Stimulated activated CD8-positive, alpha-beta memory T cell treated with anti-CD3 and anti-CD28 coated beads, Interleukin-15, amount 100 ng/mL, for 24 hours (primary cell): Measurements from ENCODE around the gene KIAA1671.

Experiments
- DNase-seq: peaks from one replicate; pipeline ENCODE4 v3.0.0-alpha.2; 2020; ENCODE audit warnings: low read depth

KIAA1671 gene

DNA sequence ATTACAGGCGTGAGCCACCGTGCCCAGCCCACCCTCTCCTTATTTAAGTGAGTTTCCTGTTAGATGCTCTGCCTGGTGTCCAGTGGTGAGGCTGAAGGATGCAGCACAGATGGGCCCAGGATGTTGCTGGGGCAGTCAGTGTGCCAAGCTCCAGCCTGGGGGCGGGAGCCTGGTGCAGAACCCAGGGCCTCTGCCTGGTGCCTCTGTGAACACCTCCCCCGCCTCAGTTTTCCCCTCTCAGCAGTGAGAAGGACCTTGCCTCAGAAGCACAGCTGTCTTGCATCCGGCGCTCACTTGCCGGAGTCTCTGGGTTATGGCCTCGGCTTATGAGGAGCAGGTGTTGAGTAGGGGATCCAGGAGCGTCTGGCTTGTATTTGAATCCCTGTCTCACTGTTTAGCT, 116.2 kb downstream of the KIAA1671 start:
- DNase-seq, result no peak

DNA sequence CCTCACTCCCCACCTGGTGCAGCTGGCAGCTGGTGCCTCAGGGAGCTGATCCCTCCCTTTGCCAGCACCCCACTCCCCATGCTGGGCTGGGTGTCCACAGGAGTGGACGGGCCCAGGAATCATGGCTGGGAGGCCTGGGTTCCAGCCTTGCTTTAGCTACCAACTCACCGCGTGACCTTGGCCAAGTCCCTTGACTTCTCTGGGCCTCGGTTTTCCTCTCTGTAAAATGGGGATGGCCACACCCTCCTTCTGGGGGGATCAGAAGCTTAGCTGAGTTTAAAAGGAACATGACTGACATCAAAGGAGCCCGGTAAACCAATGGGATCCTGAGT, 116.9 kb downstream of the KIAA1671 start:
- no peak for DNase-seq

GRCh38 chr22:25069758-25070481, 117.4 kb downstream of the KIAA1671 start:
- DNase-seq, result no peak

- DNase-seq, result no peak
Observed at GRCh38 chr22:25070956-25071355, 118.4 kb downstream of the KIAA1671 start.

DNA sequence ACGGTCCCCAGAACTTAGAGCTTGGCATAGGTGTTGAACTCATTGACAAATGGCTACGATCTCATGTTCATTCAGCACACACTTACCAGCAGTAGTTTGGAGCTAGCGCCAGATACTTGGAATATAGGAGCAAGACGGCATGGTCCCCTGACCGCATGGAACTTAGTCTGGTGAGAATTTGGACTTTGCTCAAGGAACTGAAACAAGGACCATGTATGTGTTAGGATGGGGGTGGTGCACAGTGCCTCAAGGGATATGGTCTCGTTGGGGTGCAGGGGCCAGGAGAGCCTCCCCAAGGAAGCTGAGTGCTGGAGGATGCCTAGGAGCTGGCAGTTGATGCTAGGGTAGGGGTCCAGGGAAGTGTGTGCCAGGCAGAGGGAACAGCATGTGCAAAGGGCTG, 119.2 kb downstream of the KIAA1671 start:
- no peak for DNase-seq

- DNase-seq, result no peak
Observed at GRCh38 chr22:25072406-25072805, 119.9 kb downstream of the KIAA1671 start.

- DNase-seq, result no peak
Observed at GRCh38 chr22:25076336-25076735, 123.8 kb downstream of the KIAA1671 start.

DNA sequence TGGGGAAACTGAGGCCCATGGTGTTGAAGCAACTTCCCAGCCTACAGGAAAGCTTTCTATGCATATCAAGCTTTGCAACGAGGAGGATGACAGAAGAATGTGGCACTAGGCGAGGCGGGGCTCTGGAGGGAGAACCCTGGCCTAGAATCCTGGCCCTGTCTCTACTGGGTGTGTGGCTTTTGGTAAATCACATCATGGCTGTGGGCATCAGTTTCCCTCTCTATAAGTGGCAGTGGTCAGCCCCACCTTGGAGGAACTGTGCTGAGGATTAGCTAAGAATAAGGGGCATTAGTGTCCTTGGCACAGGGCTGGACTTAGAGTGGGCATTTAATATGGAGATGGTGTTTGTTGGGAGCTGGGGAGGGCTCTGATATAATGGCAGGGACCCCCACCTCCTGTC, 124.5 kb downstream of the KIAA1671 start:
- DNase-seq, result no peak

GRCh38 chr22:25077964-25078363, 125.4 kb downstream of the KIAA1671 start:
- DNase-seq, result no peak

DNA sequence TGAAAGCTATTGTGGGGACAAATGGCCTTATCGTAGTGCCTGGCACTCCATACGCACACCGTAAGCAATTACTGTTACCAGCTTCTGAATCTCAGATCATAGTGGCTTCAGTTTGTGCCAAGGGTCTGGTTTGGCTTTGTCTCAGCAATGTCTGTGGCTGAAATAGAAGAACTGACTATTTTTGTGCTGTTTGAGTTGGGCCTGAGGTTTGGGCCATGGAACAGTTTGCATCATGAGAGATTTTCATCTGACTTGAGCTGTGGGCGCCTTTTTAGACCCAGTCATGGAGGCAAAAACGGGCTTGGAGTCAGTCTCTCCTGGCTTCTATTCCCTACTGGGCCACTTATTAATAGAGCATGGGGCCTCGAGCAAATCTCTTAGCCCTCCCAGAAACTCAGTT, 126.1 kb downstream of the KIAA1671 start:
- no peak for DNase-seq

DNA sequence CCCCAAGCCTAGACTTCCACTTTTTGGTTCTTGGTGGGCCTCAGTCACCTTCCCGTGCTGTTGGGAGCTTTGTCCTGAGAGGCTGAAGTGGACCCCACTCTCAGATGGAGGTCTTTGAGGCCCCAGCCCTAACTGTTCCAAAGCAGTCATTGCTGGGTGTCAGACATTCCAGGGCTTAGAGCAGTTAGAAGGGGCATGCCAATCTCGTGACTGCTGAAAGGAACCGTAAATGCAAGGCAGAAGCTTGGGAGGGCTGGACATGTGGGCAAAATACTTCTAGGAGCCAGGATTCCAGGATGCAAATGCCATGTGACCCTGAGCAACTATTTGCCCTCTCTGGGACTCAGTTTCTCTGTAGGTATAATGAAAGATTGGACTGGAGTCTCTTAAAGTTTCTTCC, 128.3 kb downstream of the KIAA1671 start:
- no peak for DNase-seq

- DNase-seq, result no peak
Observed at GRCh38 chr22:25081409-25081824, 128.9 kb downstream of the KIAA1671 start.

- DNase-seq, result no peak
Observed at GRCh38 chr22:25082096-25082495, 129.6 kb downstream of the KIAA1671 start.

GRCh38 chr22:25083056-25083806, 130.7 kb downstream of the KIAA1671 start:
- no peak for DNase-seq

GRCh38 chr22:25083807-25084200, 131.3 kb downstream of the KIAA1671 start:
- DNase-seq, result no peak

DNA sequence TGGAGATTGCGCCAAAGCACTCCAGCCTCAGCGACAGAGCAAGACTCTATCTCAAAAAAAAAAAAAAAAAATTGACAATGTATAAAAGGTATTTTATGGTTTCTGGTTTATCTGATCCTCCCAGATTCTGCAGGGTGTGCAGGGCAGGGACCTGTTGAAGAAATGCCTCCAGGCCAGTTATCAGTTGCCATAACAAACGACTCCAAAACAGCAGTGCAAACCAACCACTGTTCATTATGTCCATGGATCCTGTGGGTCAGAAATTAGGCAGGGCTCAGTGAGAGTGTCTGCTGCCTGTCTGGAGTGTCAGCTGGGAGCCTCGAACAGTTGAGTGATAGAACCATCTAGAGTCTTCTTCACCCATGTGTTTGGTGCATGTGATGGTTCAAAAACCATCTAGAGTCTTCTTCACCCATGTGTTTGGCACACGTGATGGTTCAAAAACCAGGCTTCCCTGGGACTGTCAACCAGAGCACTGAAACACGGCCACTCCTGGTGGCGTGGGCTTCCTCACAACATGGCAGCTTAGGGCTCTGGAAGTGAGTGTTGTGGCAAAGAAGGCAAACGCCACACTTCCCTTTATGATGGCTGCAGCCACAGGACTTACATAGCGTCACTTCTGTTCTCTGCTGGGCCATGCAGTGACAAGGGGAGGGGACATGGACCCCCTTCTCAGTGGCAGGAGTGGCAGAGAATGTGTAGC, 132.0 kb downstream of the KIAA1671 start:
- no peak for DNase-seq

DNA sequence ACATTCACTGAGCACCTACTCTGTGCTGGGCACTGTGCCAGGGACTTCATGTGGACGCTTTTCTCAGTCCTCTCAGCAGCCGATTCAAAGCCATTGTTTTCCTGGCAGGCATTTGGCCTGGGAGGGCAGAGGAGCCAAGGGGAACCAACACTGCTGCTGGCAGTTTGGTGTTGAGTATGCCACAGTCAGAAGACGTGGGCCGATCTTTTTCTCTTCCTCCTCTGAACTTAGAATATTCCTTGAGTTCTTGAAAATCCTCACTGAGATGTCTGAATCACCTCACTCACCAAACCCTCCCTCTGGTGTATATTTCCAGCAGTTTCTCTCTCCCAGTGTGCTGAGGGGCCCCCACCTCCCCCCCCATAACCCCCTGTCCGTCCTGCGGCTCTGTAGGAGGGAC, 132.6 kb downstream of the KIAA1671 start:
- no peak for DNase-seq

DNA sequence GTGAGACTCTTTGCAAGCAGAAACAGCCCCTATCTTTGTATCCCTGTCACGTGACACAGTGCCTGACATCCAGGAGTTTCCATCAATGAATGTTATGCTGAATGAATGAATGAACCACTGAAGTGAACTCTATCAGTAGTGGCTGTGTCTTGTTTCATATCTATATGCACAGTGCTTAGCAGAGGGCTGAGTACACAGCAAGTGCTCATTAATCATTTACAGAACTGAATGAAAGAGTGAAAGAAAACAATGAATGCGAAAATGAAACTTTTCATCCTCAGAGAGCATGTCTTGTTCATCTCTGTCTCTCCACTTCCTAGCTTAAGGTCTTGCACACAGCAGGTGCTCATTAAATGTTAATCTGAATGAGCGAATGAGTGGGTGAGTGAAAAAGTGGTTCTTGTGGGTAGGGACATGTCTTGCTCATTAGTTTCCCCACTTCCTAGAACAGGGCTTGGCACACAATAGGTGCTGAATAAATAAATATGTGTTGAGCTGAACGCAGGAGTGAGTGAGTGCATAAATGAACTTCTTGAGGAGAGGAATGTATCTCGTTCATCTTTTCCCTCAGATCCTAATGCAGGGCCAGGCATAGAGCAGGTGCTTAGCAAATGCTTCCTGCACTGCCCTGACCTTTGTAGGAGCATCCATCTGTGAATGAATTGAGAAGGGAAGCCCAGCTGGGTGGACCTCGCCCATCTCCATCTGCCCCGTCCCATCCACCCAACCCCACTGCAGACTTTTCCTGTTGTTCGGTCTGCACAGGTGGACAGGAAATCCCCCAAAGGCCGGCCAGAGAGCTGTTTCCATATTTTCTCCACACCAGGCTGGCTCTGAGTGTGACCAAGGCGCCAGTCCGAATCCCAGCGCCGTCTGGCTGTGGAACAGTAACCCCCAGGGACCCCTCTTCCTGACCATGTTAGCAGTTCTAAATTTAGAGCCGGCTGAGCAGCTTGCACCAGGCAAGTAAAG, 133.7 kb downstream of the KIAA1671 start:
- no peak for DNase-seq

- DNase-seq, result no peak
Observed at GRCh38 chr22:25086902-25087282, 134.4 kb downstream of the KIAA1671 start.

GRCh38 chr22:25090225-25090890, 137.8 kb downstream of the KIAA1671 start:
- no peak for DNase-seq

- DNase-seq, result no peak
Observed at GRCh38 chr22:25091458-25091857, 138.9 kb downstream of the KIAA1671 start.
